Raji (cell line): ENCODE data around the gene AKAP5.

ENCODE experiments used
- POLR2A ChIP-seq: IDR thresholded peaks from 2 replicates; pipeline ENCODE4 v1.6.1; 2011; ENCODE audit warnings: low read depth, low read length, control low read depth; ENCODE audit not compliant: insufficient read depth

The AKAP5 gene

DNA sequence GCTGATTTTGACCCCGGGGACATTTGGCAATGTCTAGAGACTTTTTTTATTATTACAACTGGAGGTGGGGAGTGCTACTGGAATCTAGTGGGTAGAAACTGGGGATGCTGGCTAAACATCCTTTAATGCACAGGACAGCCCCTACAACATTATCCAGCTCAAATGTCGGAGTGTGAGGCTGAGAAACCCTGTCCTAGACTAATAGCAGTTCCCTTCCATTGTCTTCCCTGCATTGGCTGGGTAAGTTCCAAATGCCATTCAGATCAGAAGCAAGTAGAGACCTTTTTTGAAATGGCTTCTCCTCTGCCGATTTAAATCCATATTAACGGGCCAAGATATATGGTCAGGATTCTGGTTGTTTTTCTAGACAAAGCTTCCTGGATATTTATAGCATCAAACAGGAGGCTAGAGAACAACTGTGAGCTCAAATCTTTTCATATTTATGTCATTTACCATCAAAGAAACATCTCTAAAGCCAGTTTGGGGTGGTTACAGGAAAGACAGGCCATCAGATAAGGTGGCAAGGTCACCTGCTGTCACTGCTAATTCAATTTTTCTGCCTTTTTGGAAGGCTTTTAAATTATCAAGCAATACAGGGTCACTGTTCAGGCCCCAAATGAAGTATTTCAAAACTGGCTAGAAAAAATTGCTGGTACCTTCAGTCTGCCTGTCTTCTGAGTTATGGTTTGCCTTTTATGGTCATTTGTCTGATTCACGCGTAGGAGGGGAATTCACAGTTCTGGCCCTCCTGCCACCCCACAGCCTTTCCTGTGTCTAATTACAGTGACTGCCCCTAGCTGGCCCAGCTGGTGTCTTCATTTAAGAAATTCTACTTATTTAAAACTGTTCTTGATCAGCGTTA is 20.1 kb upstream of the AKAP5 start:
- no peak for TF ChIP-seq POLR2A

GRCh38 chr14:64447876-64448670 is 17.2 kb upstream of the AKAP5 start:
- TF ChIP-seq POLR2A, result no peak

DNA sequence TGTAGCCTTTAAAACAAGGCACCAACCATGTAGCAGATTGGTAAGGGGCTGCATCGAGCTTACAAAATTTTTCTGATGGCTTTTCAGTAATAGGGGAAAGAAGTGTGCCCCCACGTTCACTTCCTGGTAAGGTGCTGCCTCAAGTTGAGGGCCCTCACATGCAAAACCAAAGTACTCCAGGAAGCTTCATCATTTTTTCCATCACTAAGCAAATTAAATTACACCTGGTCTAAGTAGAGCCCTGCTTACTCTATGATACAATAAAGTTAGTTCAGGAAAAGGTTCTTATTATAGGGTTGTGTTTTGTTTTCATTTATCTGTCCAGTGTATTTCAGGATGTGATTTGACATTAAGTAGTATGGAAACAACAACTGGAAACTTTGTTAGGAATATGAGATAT is 15.0 kb upstream of the AKAP5 start:
- TF ChIP-seq POLR2A, result no peak

DNA sequence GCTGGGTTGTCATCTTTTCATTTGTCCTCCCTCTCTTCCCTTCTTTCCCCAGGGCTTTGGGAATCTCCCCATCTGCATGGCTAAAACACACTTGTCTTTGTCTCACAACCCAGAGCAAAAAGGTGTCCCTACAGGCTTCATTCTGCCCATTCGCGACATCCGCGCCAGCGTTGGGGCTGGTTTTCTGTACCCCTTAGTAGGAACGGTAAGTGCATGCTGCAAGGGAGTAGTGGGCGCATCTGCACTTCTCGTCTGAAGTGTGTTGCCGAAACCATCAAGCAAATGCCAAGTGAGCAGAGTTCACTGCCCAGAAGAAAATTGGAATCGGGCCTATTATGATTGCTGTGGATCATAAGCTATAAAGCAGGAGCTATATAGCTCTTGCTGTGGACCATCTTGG is 10.6 kb upstream of the AKAP5 start:
- no peak for TF ChIP-seq POLR2A

DNA sequence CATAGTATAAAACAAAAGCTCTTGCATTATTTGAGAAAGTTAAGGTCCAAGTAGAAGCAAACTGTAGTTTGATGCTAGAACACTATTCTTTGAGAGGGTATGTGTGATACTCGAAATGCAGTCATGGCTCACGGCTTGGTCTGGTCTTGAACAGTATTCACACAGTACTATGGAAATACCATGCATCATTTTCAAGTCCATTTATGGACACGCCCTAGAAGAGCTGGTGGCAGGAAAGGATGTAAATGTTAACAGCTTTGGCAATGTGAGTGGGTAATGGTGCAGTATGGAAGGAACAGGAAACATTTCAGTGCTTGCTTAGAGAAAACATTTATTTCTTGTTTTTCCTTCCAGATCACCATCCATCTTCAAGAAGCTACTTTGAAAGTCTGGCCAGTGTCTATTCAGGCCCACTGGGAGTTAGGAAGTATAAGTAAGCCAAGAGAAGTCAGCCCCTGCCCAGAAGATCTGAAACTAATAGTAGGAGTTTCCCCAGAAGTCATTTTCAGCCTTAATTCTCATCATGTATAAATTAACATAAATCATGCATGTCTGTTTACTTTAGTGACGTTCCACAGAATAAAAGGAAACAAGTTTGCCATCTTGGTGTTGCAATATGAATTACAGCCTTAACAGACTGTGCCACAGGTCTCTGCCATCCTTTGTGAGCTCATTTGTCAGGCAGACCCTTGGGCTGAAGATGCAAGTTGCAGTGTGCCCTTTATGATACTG is 5.7 kb upstream of the AKAP5 start:
- TF ChIP-seq POLR2A, result no peak

- TF ChIP-seq POLR2A, result no peak
Observed at GRCh38 chr14:64461221-64461620, 4.1 kb upstream of the AKAP5 start.

- TF ChIP-seq POLR2A, result no peak
Observed at GRCh38 chr14:64463195-64463594, 2.1 kb upstream of the AKAP5 start.

GRCh38 chr14:64463873-64464272 is 1.4 kb upstream of the AKAP5 start:
- no peak for TF ChIP-seq POLR2A

DNA sequence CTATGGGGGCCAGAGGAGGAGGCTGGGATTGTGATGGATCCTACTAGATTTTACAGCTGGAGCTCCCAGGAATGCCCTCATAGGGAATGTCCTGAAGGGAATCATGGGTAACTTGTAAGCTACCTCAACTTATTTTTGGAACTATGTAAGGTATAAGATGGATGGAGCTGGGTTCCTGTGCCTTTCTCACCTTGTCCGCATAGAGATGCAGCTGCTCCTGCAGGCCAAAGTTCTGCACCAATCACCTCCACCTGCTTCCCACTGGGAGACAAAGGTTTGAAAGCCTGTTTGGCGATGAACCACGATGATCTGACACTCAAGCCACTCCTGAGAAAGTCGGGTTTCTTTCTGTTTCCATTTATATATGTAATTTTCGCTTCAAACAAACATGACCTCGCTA is 648 bp upstream of the AKAP5 start:
- TF ChIP-seq POLR2A, result no peak

DNA sequence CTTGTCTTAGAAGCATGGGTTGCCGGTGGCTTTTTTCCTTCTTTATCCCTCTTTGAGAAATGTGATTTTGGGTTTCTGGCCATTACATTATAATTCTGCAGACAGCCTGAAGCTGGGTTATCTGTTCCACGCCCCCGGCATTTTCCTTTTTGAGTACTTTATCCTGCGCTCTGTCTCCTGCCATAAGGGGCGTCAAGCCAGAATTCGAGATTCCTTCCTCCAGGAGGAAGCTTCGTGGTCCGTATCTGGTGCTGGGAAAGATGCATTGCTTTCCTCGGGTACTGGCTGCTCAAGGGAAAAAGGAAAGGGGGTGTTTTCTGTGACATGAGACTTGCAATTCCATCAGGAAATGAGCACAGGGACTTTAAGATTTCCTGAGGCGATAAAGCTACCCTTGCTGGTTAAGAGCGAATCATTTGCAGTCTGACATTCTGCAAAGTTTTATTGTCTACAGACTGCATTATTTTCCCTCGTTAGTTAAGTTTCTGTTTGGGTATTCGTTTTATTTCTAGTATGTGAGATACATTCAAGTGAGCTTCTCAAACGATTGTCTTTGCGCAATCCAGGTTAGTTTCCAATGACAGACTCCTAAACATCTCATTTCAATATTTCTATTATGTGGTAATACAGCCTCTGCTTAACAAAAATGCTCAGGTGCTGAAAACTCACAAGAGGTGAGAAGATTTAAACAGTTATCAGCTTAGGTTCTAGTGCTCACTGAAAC is 694 bp downstream of the AKAP5 start:
- no peak for TF ChIP-seq POLR2A

GRCh38 chr14:64467101-64467500 is 1.8 kb downstream of the AKAP5 start:
- no peak for TF ChIP-seq POLR2A

DNA sequence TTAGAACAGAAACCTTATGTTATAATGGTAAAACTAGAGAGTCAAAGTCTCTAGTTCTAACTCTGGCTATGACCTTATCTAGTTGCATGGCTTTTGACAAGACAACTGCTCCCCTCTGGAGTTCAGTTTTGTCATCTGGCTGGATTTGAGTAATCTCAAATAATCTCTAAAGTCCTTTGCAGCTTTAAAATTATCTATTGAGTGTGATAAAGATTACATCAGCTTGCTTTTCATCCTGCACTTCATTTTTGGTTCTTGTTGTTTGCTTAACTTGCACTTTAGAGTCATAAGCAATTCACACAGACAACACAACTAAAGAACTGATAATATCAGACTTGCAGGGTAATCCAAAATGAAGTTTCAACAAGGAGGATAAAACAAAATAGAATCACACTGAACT is 2.3 kb downstream of the AKAP5 start:
- TF ChIP-seq POLR2A, result no peak

DNA sequence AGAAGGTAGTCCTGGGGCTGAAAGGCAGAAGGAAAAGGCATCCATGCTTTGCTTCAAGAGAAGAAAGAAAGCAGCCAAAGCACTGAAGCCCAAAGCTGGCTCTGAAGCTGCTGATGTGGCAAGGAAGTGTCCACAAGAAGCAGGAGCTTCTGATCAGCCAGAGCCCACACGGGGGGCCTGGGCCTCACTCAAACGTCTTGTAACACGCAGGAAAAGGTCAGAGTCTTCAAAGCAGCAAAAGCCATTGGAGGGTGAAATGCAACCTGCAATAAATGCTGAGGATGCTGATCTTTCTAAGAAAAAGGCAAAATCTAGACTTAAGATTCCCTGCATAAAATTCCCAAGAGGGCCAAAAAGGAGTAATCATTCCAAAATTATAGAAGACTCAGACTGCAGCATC is 3.2 kb downstream of the AKAP5 start:
- TF ChIP-seq POLR2A, result no peak

DNA sequence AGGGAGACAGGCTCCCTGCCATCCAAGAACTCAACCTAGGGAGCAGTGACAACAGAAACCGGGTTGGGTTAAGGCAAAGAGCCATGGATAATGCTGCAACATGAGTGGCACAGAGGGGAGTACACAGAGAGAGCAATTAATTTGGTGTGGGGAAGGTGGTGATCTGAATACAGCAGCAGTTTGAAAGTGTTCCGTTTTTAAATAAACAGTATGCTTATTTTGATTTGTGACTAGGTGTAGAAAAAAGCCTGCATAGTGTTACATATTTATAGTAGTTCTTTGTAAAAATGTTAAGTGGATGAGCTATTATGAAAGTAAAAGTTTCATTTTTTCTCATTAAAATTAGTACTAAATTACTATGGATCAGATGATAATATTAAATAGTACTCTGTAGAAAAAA is 8.7 kb downstream of the AKAP5 start:
- no peak for TF ChIP-seq POLR2A

GRCh38 chr14:64474698-64475097 is 9.4 kb downstream of the AKAP5 start:
- no peak for TF ChIP-seq POLR2A

DNA sequence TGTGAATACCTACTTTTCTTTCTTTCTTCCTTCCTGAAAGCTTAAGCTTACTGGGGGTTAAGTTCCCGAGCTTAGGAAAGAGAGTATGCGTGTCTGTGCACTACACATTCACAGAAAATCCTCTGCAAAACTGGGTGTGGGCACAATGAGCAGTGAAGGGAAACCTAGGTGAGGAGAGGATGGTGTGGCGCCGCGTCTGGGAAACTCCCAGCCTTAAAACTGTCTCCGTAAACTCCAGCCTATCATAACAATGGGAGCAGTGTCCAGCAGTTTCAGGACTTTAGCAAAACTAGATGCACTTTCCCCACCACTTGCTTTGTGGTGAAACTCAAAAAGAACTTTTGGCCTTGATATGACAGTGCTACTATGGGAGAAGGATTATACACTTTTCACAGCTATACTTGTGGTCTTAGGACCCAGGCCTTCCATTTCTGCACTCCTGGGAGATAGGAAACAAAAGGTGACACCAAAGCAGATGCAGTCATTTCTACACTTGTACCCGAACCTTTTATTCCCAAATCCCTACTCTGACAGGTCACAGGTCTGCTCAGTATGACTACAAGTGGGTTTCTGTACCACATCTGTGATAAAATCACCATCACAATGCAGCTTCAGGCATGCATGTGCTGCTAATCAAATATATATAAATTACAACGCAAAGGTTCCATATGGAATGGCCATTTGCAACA is 10.4 kb downstream of the AKAP5 start:
- no peak for TF ChIP-seq POLR2A
